CD4-positive, alpha-beta memory T cell (primary cell): ENCODE data around the gene PCDHB5. TPM values are rescaled to one million over a fixed set of nuclear protein-coding genes. Genes with fewer than 3 reads are reported as not detected.
"Not testable (repeated sequence)": the region's sequence is repeated elsewhere in the genome, so short reads cannot be mapped to it uniquely, and the experiment has no call there.

ENCODE experiments used
- CTCF ChIA-PET: fragments of 350-600 bp; sonication (Branson Sonifier 250); formaldehyde crosslinking; loops from one replicate; lab custom pipeline; 2021; ENCODE audit warnings: inconsistent platforms; ENCODE audit not compliant: partially characterized antibody; lab: Charles Lee
- POLR2A ChIA-PET: fragments of 350-600 bp; sonication (Branson Sonifier 250); formaldehyde crosslinking; loops from one replicate; lab custom pipeline; 2021; ENCODE audit not compliant: partially characterized antibody; lab: Charles Lee
- DNase-seq, 5 donors: peaks; one replicate each; pipeline versions ENCODE4 v3.0.0 to v3.0.0-alpha.2; 2020 to 2022; ENCODE audit warnings: mixed read lengths in 1 of 5
- H3K27ac ChIP-seq: one replicate; pipeline ENCODE4 v1.7.0; 2013; ENCODE audit warnings: low read depth, low read length
- H3K27me3 ChIP-seq: 2 replicates; pipeline ENCODE4 v1.7.0; 2013; ENCODE audit warnings: mild to moderate bottlenecking, low read length, moderate library complexity; ENCODE audit not compliant: insufficient read depth
- H3K36me3 ChIP-seq: 2 replicates; pipeline ENCODE4 v1.7.0; 2013; ENCODE audit warnings: mild to moderate bottlenecking, low read length, moderate library complexity; ENCODE audit not compliant: insufficient read depth
- H3K4me1 ChIP-seq: 2 replicates; pipeline ENCODE4 v1.7.0; 2013; ENCODE audit warnings: mild to moderate bottlenecking, low read length, moderate library complexity; ENCODE audit not compliant: insufficient read depth
- H3K4me3 ChIP-seq, 2 donors: one replicate each; pipeline ENCODE4 v1.7.0; 2013; ENCODE audit warnings: low read length in 2 of 2, mild to moderate bottlenecking in 1 of 2
- H3K9me3 ChIP-seq, 2 donors: one replicate each; pipeline ENCODE4 v1.7.0; 2013; ENCODE audit warnings: low read length in 2 of 2, control low read depth in 1 of 2; ENCODE audit not compliant: control insufficient read depth in 1 of 2
- H3K27ac Mint-ChIP-seq, 7 donors: one replicate each; pipeline ENCODE4 v1.8.0; 2020 to 2021; ENCODE audit warnings: mixed read lengths in 7 of 7, mild to moderate bottlenecking in 6 of 7, inconsistent platforms in 3 of 7, moderate library complexity in 3 of 7
- H3K27me3 Mint-ChIP-seq, 2 donors: one replicate each; pipeline ENCODE4 v1.8.0; 2020 to 2021; ENCODE audit warnings: mixed read lengths in 2 of 2
- H3K36me3 Mint-ChIP-seq, 2 donors: one replicate each; pipeline ENCODE4 v1.8.0; 2020 to 2021; ENCODE audit warnings: mixed read lengths in 2 of 2, inconsistent platforms in 1 of 2, mild to moderate bottlenecking in 1 of 2
- H3K4me1 Mint-ChIP-seq, 4 donors: one replicate each; pipeline ENCODE4 v1.8.0; 2020 to 2021; ENCODE audit warnings: mixed read lengths in 4 of 4, mild to moderate bottlenecking in 1 of 4
- H3K4me3 Mint-ChIP-seq, 8 donors: one replicate each; pipeline ENCODE4 v1.8.0; 2020 to 2021; ENCODE audit warnings: mixed read lengths in 8 of 8, mild to moderate bottlenecking in 7 of 8, moderate library complexity in 6 of 8, inconsistent platforms in 3 of 8
- H3K9me3 Mint-ChIP-seq, 8 donors: one replicate each; pipeline ENCODE4 v1.8.0; 2020 to 2021; ENCODE audit warnings: mixed read lengths in 8 of 8, mild to moderate bottlenecking in 5 of 8, inconsistent platforms in 3 of 8, moderate library complexity in 1 of 8
- intact Hi-C: fragments of 100-400 bp; cut with micrococcal nuclease; formaldehyde crosslinking; loops from one replicate; pipeline ENCODE4 v1.15.1; 2023
- polyA plus RNA-seq, 2 donors: library from polyadenylated mRNA; unstranded; fragments of 300-500 nt; fragmentation: Illumina TruSeq; gene quantifications; one replicate each; pipeline ENCODE4 v1.2.3, GENCODE V29; 2021
- total RNA-seq, 2 experiments: library from RNA; stranded (reverse); gene quantifications; one replicate each; pipeline ENCODE4 v1.2.3, GENCODE V29; 2021

PCDHB5 gene
- total and polyA plus RNA-seq, 4 experiments from 2014 or later: 0.17 TPM; not detected in 3

- intact Hi-C loops, H3K36me3 ChIP-seq, H3K9me3 ChIP-seq, H3K27ac Mint-ChIP-seq, H3K4me3 Mint-ChIP-seq, H3K4me3 ChIP-seq, H3K36me3 Mint-ChIP-seq, POLR2A ChIA-PET, H3K4me1 ChIP-seq, H3K27me3 ChIP-seq, DNase-seq, H3K27ac ChIP-seq, H3K4me1 Mint-ChIP-seq, CTCF ChIA-PET: not testable (repeated sequence)
- peaks cover 28 to 31% of the 10 kb centered on the region in 2 donors for H3K27me3 Mint-ChIP-seq
- H3K9me3 Mint-ChIP-seq: peaks cover 0 to 56% (median 41%) of the 10 kb centered on the region in 8 donors
Measured at GRCh38 chr5:141152096-141152495, 17.1 kb downstream of the PCDHB5 start.

- peaks cover 0 to 2% (median 0%) of the 10 kb centered on the region in 4 donors for H3K4me1 Mint-ChIP-seq
- peaks cover 24 to 27% of the 10 kb centered on the region in 2 donors for H3K27me3 Mint-ChIP-seq
- H3K36me3 Mint-ChIP-seq: peaks cover 1 to 3% of the 10 kb centered on the region in 2 donors
- H3K27ac Mint-ChIP-seq: no peak overlapping the region
- CTCF ChIA-PET: no interaction called here
- Histone ChIP-seq H3K27me3 (no peaks in the 10 kb centered on the region), H3K36me3 (no peaks in the 10 kb centered on the region), H3K4me1 (no peaks in the 10 kb centered on the region), H3K9me3 (no peaks in the 10 kb centered on the region), H3K4me3 (no peak overlapping the region), H3K27ac (no peak overlapping the region)
- POLR2A ChIA-PET: no interaction called here
- H3K9me3 Mint-ChIP-seq: peaks cover 0 to 53% (median 42%) of the 10 kb centered on the region in 8 donors
- intact Hi-C loops: no loop called here
- no peak overlapping the region for H3K4me3 Mint-ChIP-seq
- DNase-seq: no peak
Measured at GRCh38 chr5:141155540-141156374, 20.8 kb downstream of the PCDHB5 start.

DNA sequence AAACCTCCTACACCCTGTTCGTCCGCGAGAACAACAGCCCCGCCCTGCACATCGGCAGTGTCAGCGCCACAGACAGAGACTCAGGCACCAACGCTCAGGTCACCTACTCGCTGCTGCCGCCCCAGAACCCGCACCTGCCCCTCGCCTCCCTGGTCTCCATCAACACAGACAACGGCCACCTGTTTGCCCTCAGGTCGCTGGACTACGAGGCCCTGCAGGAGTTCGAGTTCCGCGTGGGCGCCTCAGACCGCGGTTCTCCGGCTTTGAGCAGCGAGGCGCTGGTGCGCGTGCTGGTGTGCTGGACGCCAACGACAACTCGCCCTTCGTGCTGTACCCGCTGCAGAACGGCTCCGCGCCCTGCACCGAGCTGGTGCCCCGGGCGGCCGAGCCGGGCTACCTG lies 22.4 kb downstream of the PCDHB5 start:
- peaks cover 2 to 44% (median 33%) of the 10 kb centered on the region in 8 donors for H3K9me3 Mint-ChIP-seq
- POLR2A ChIA-PET, H3K4me1 ChIP-seq, H3K4me1 Mint-ChIP-seq, H3K36me3 ChIP-seq, CTCF ChIA-PET, H3K4me3 Mint-ChIP-seq, H3K4me3 ChIP-seq, H3K27ac ChIP-seq, H3K27me3 ChIP-seq, H3K9me3 ChIP-seq, intact Hi-C loops, H3K27ac Mint-ChIP-seq, DNase-seq, H3K36me3 Mint-ChIP-seq: not testable (repeated sequence)
- peaks cover 19 to 26% of the 10 kb centered on the region in 2 donors for H3K27me3 Mint-ChIP-seq

DNA sequence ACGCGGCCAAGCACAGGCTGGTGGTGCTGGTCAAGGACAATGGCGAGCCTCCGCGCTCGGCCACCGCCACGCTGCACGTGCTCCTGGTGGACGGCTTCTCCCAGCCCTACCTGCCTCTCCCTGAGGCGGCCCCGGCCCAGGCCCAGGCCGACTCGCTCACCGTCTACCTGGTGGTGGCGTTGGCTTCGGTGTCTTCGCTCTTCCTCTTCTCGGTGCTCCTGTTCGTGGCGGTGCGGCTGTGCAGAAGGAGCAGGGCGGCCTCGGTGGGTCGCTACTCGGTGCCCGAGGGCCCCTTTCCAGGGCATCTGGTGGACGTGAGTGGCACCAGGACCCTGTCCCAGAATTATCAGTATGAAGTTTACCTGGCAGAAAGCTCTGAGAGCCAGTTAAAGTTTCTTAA lies 22.9 kb downstream of the PCDHB5 start:
- H3K9me3 ChIP-seq, POLR2A ChIA-PET, H3K4me1 ChIP-seq, H3K4me3 ChIP-seq, H3K4me1 Mint-ChIP-seq, H3K4me3 Mint-ChIP-seq, H3K27ac ChIP-seq, H3K27me3 ChIP-seq, DNase-seq, CTCF ChIA-PET, intact Hi-C loops, H3K36me3 ChIP-seq, H3K27ac Mint-ChIP-seq, H3K36me3 Mint-ChIP-seq: not testable (repeated sequence)
- Mint-ChIP-seq H3K9me3 (peaks cover 2 to 41% (median 32%) of the 10 kb centered on the region in 8 donors), H3K27me3 (peaks cover 19 to 26% of the 10 kb centered on the region in 2 donors)

DNA sequence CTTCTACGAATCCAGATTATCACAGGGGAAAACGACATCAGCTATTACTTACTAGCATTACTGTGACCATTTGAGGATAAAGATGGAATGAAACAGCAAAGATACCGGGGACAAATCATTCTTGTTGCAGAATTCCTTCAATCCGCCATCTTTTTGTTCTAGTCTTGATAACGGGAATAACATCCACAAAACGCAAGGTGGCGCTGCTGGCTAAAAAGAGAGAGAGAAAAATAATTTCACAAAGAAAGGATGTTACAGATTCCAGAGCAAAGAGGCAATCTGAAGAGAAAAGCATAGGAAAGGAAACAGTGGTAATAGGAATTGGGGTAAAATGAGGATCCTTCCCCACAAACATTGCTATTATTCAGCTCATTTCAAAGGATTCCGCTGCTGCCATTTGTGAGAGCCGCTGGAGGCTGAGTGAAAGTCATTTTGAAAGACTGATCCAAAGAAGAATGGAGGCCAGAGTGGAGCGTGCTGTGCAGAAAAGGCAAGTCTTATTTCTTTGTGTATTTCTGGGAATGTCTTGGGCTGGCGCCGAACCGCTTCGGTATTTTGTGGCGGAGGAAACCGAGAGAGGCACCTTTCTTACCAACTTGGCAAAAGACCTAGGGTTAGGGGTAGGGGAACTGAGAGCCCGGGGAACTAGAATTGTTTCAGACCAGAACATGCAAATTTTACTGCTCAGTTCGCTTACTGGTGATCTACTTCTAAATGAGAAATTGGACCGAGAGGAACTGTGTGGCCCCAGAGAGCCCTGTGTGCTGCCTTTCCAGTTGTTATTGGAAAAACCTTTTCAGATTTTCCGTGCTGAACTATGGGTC lies 37.6 kb downstream of the PCDHB5 start, which contains the start of gene PCDHB7:
Gene PCDHB7 (plus strand): TSS at position 264 of the 824 bp plus-strand sequence. CDS start 192 bp downstream, at position 456.
- H3K4me3 Mint-ChIP-seq: peak within 1 kb of the TSS in 3 of 8 donors; percentile 14 to 35 (median 16)
- no peaks in the 10 kb centered on the region for H3K4me1 ChIP-seq
- H3K36me3 ChIP-seq: no peaks in the 10 kb centered on the region
- H3K4me1 Mint-ChIP-seq: peaks cover 0 to 10% (median 3%) of the 10 kb centered on the region in 4 donors
- peaks cover 0 to 33% (median 13%) of the 10 kb centered on the region in 8 donors for H3K9me3 Mint-ChIP-seq
- H3K9me3 ChIP-seq: no peaks in the 10 kb centered on the region
- ChIA-PET CTCF (no interaction called here), POLR2A (no interaction called here)
- no peak within 1 kb of the TSS for H3K27ac ChIP-seq
- no peak within 1 kb of the TSS for H3K27ac Mint-ChIP-seq
- peaks cover 0 to 4% of the 10 kb centered on the region in 2 donors for H3K36me3 Mint-ChIP-seq
- intact Hi-C loops: loop anchor here (1.0 kb wide), 1 partner anchor 392 kb away; no protein-coding TSS in a partner anchor
- peaks cover 24 to 33% of the 10 kb centered on the region in 2 donors for H3K27me3 Mint-ChIP-seq
- DNase-seq: peak in 2 of 5 donors; percentile 6 to 23
- no peaks in the 10 kb centered on the region for H3K27me3 ChIP-seq
- H3K4me3 ChIP-seq: no peak within 1 kb of the TSS

DNA sequence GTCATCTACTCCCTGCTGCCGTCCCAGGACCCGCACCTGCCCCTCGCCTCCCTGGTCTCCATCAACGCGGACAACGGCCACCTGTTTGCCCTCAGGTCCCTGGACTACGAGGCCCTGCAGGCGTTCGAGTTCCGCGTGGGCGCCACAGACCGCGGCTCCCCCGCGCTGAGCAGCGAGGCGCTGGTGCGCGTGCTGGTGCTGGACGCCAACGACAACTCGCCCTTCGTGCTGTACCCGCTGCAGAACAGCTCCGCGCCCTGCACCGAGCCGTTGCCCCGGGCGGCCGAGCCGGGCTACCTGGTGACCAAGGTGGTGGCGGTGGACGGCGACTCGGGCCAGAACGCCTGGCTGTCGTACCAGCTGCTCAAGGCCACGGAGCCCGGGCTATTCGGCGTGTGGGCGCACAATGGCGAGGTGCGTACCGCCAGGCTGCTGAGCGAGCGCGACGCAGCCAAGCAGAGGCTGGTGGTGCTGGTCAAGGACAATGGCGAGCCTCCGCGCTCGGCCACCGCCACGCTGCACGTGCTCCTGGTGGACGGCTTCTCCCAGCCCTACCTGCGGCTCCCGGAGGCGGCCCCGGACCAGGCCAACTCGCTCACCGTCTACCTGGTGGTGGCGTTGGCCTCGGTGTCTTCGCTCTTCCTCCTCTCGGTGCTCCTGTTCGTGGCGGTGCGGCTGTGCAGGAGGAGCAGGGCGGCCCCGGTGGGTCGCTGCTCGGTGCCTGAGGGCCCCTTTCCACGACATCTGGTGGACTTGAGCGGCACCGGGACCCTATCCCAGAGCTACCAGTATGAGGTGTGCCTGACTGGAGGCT lies 39.5 kb downstream of the PCDHB5 start:
- CTCF ChIA-PET, POLR2A ChIA-PET, DNase-seq, H3K27ac ChIP-seq, H3K4me1 ChIP-seq, H3K27me3 ChIP-seq, H3K36me3 Mint-ChIP-seq, H3K4me3 Mint-ChIP-seq, H3K27ac Mint-ChIP-seq, H3K9me3 ChIP-seq, H3K4me3 ChIP-seq, H3K36me3 ChIP-seq, intact Hi-C loops: not testable (repeated sequence)
- Mint-ChIP-seq H3K4me1 (peaks cover 0 to 10% (median 3%) of the 10 kb centered on the region in 4 donors), H3K9me3 (peaks cover 0 to 28% (median 13%) of the 10 kb centered on the region in 8 donors), H3K27me3 (peaks cover 18 to 22% of the 10 kb centered on the region in 2 donors)
